Measurements from ENCODE around the gene FAM25G.
"Not testable (repeated sequence)": the region's sequence is repeated elsewhere in the genome, so short reads cannot be mapped to it uniquely, and the experiment has no call there.

Gene FAM25G

GRCh38 chr10:47491600-47491999, at the start of gene FAM25G:
Gene FAM25G (minus strand): TSS chr10:47491700. CDS start chr10:47491674, 26 bp downstream.
- H3K4me3 ChIP-seq, H3K27ac ChIP-seq: not testable (repeated sequence)

DNA sequence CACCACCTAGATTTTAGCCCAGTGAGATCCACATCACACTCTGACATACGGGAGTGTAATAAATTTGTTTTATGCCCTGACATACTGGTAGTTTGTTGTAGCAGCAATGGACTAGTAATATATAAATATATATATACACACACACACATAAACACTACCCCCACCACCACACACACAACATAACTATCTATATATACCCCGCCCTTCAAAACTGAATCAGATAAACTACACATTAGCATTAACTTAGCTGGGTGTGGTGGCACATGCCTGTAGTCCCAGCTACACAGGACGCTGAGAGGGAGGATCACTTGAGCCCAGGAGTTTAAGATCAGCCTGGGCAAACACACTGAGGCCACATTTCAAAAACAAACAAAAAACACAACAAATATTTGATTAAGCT, 44.9 kb upstream of the FAM25G start:
- H3K27ac ChIP-seq, H3K4me3 ChIP-seq: not testable (repeated sequence)

GRCh38 chr10:47523475-47523874, 32.0 kb upstream of the FAM25G start, which contains the start of gene AGAP9:
Gene AGAP9 (minus strand): TSS chr10:47523638. CDS start chr10:47523526, 112 bp downstream.
- H3K4me3 ChIP-seq: not testable (repeated sequence)

GRCh38 chr10:47502313-47502712, 10.8 kb upstream of the FAM25G start:
- H3K4me3 ChIP-seq, H3K27ac ChIP-seq: not testable (repeated sequence)

More at GRCh38 chr10:47523475-47523874, 32.0 kb upstream of the FAM25G start, which contains the start of gene AGAP9:
- H3K27ac ChIP-seq: not testable (repeated sequence)

DNA sequence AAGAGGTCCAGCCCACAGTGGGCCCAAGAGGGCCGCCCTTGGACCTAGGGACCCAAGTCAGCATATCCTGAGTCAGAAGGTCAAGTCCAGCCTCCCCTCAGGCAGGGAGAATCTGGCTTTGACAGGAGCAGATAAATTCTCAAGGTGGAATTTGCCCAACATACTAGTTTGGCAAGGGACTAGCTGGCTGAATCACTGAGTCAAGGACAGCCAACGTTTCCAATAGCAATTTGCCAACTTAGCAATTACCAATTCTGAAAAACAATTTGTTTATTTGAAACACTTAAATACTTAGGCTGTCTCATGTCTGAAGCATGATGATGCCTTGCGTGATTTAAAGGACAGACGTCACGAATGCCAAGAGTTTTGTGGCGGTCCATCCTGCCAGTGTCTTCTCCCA, 2.7 kb upstream of the FAM25G start:
- not testable (repeated sequence) for H3K4me3 ChIP-seq, H3K27ac ChIP-seq

DNA sequence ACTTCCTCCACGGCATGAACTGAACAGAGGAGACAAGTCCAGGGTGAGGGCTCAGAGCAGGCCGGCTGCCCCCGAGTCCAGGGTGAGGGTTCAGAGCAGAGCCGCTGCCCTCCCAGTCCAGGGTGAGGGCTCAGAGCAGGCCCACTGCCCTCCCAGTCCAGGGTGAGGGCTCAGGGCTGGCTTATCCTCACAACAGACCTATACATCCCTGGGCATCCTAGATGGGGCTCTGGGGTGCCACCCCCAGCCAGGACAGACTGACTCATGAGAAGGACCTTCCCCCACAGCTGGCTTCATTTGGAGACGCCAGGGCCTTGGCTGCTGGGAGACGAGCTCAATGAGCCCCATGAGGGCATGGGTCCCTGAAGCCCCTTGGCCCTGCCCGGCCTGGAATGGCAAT, 1.9 kb downstream of the FAM25G start:
- not testable (repeated sequence) for H3K4me3 ChIP-seq, H3K27ac ChIP-seq

DNA sequence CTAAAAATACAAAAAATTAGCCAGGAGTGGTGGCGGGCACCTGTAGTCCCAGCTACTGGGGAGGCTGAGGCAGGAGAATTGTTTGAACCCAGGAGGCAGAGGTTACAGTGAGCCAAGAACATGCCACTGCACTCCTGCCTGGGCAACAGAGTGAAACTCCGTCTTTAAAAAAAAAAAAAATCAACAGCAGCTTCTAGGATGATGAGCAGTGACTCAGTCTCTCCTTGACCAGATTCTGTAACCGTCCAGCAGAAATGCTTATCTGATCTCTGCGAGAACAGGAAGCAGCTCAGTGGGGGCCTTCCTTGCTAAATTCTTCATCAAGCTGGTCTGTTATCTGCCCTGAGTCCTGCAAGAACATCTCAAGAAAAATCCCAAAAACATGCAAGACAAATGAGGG, 5.6 kb downstream of the FAM25G start:
- not testable (repeated sequence) for H3K4me3 ChIP-seq, H3K27ac ChIP-seq

DNA sequence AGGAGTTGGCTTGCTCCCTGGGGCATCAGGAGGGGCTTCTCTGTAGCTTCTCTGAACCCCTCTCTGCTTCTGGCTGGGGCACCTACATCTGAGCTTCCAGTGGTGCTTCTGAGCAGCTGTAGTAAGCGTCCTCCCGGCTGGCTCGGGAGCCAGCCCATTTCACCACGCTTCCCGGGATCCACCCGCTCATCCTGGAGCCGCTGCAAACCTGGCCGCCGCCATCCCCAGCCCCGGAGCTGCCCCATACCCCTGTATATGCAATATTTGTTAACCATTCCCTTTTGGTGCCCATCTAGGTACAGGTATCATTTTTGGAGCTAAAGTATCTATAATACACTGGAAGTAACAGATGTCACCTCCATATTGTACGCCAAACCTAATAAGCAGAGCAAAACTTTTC, 6.7 kb downstream of the FAM25G start:
- not testable (repeated sequence) for H3K4me3 ChIP-seq

GRCh38 chr10:47483923-47484322, 7.6 kb downstream of the FAM25G start, which contains the start of gene ANXA8:
Gene ANXA8 (minus strand): TSS chr10:47484115. CDS start chr10:47483933, 182 bp downstream.
- Histone ChIP-seq H3K27ac (peak within 1 kb of the TSS in 8 of 21 experiments; percentile 31 to 76 (median 66)), H3K4me3 (peak within 1 kb of the TSS in 3 of 7 experiments; percentile 15 to 16 (median 15))

More for the DNA sequence above, 6.7 kb downstream of the FAM25G start:
- peak overlapping the region in 1 of 21 experiments; percentile 65 for H3K27ac ChIP-seq

DNA sequence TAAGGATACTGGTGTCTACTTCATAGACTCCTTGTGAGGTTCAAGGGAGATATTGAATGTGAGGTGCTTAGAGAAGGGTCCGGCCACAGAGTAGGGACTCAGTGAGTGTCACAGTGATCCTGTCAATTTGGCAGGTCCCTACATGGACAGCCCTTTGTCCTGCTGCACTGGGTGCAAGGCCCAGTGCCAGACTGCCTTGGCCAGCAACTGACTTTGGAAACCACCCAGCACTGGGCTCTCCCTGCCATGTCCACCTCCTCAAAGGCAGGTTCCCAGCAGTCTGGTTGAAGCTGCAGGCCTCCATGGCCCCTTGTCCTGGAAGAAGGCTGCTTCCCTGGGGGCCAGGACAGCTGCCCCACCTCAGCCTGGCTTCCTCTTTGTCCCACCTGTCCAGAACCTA, 9.1 kb downstream of the FAM25G start:
- not testable (repeated sequence) for H3K4me3 ChIP-seq
- peak overlapping the region in 2 of 21 experiments; percentile 57 to 65 for H3K27ac ChIP-seq

DNA sequence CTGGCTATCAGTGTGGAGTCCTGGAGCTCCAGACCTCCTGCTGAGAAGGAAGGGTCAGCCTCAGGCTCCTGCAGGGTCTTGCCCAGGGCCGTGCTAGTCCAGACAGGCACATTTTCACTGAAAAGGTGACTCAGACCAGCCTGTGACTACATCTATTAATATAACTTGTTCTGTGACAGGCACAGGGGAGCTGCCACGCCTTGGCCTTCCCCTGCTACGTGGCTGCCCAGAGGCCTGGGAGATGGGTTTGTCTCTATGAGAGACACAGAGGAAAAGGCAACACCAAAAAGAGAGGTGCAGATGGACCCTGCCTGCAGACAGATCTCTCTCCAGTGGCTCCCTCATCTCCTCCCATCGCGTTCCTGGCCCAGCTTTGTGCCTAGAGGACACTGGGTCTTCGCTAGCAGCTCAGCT, 9.7 kb downstream of the FAM25G start:
- peak overlapping the region in 9 of 21 experiments; percentile 44 to 66 (median 61) for H3K27ac ChIP-seq
- H3K4me3 ChIP-seq: not testable (repeated sequence)

DNA sequence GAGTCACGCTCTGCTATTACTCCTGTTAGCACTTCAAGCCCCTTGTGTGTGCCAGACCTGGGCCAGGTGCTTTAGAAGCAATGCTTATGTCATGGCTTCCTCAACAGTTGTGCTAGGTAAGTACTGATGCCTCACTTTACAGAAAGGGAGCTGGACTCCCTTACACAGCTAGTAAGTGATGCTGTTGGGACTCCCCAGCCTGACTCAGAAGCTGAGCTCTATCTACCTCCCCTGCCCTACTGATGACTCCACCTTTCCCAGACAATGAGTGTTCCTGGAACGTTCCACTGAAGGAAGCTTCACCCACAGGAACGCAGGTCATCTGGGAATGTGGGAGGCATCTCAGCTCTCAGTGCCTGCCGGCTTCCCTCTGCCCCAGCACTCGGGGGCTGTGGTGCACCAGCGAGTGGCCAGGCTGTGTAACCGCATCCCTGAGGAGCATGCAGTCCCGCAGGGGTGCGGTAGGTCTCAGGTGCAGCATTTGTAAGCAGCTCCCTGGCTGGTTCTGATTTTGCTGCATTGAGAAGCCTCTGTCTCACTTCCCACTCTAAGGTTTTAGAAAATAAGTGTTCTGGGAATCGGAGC, 10.2 kb downstream of the FAM25G start:
- peak overlapping the region in 6 of 21 experiments; percentile 44 to 66 (median 63) for H3K27ac ChIP-seq
- H3K4me3 ChIP-seq: not testable (repeated sequence)

DNA sequence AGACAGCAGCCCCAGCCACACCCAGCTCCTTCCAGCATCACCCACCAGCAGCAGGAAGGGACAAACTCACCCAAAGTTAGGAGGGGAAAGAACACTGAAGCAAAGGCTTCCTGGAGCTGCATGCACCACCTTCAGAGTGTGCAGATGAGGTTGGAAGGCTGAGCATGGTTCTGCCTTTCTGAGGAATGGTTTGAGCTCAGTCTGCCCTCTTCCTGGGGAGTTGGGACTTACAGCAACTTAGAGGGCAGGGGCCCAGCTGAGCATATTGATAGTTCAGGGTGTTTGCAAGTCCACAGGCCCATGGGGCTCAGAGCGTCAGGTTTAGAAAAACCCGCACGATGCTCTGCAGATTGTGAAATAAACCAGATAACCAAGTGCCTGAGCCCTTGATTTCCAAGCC, 11.4 kb downstream of the FAM25G start:
- not testable (repeated sequence) for H3K27ac ChIP-seq, H3K4me3 ChIP-seq

DNA sequence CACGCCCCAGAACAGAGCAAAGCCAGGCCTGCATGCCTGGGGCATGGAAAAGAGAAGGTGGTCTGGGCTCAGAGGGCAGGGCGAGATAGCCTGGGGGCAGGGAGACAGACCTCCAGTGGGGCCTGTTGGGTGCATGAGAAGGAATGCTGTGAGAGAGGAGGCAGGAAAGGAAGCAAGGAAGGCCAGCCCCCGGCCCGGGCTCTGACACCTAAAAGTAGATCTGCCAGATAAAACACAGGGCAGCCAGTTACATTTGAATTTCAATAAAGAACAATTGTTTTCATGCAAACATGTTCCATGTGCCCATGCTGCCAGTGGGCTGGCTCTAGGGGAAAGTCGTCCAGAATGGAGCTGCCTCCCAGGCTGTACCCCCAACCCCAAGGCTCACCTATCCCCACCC, 13.4 kb downstream of the FAM25G start:
- H3K4me3 ChIP-seq, H3K27ac ChIP-seq: not testable (repeated sequence)

- not testable (repeated sequence) for H3K27ac ChIP-seq
Observed at GRCh38 chr10:47477078-47477477, 14.4 kb downstream of the FAM25G start.

GRCh38 chr10:47475101-47475500, 16.4 kb downstream of the FAM25G start:
- H3K27ac ChIP-seq, H3K4me3 ChIP-seq: not testable (repeated sequence)

More at GRCh38 chr10:47477078-47477477, 14.4 kb downstream of the FAM25G start:
- H3K4me3 ChIP-seq: not testable (repeated sequence)

- not testable (repeated sequence) for H3K4me3 ChIP-seq, H3K27ac ChIP-seq
Observed at GRCh38 chr10:47473516-47473915, 18.0 kb downstream of the FAM25G start.

GRCh38 chr10:47472647-47473046, 18.9 kb downstream of the FAM25G start:
- not testable (repeated sequence) for H3K4me3 ChIP-seq, H3K27ac ChIP-seq

DNA sequence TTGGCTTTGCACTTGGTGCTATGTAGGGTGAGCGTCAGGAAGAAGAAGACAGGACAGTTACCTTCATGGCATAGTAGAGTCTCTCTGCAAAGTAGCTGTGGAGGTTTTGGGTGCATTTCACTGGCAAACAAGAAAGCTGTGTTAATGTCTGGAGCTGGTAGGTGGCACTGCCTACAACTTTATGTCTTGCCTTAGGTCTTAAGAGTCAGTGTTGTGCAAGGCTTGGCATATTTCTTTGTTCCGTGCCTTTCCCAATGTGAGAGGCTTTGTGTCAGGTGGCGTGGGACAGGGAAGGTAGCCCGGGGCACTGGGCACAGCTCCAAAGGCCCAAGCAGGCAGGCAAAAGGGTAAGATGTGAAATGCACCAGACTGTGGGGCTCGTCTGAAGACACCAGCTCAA, 19.4 kb downstream of the FAM25G start:
- not testable (repeated sequence) for H3K4me3 ChIP-seq, H3K27ac ChIP-seq

DNA sequence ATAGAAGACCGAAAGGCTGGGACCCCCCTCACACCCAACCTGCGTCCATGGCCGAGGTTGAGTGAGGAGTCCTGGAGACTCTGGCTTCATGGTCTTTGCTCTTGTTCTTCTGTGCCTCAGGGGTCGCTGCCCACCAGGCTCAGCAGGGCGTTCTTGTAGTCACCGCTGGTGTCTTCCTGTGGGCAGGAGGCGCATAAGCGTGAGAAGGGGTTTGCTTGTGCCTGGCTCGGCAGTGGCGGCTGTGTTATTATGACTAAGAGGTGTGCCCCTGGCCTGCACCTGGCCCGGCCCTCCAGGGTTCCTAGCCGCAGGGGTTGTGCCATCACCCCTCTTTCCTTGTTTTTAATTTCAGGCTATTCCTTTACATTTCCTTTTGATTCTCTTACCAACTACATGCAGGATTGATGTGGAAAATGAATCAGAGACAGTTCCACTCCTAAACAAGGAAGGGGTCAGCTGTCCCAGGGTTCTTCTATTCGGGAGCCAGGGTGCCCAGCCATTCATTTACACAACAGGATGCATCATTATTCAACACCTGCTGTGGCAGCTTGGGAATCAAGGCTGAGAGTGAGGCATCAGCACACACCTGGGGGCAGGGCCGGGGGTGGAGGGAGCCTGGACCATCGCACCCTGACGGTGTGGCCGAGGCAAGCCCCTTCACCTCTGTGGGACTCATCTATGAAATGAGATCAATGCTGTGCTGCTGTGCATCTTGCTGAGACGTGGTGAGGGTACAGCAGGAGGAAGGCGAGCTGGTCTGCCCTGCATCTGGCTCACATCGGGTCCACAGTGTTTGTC, 22.6 kb downstream of the FAM25G start:
- H3K27ac ChIP-seq, H3K4me3 ChIP-seq: not testable (repeated sequence)

DNA sequence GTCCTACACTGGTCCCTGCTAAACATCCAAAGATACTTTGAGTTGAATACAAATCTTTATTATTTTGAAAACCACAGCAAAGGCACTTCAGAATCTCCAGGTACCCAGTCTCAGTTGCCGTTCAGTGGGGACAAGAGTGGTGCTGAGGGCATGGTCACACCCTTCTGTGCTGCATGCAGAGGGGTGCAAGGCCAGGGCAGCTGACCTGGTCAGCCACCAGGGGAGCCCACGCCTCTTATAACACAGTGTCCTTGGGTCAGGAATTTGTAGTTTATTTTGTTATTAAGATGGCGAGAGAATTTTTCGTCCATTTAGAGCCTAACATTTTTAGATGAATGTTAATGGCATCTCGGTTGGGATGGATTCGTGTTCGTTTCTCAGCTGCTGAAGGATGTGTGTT, 23.5 kb downstream of the FAM25G start:
- not testable (repeated sequence) for H3K4me3 ChIP-seq, H3K27ac ChIP-seq

Measured in skin epidermis (tissue), 12 donors.